Measurements from ENCODE around the gene ABCB4. TPM values are rescaled to one million over a fixed set of nuclear protein-coding genes. Genes with fewer than 3 reads are reported as not detected.

Gene ABCB4
- total RNA-seq, 1 donor from 2014 or later = 2.5 TPM

- Mint-ChIP-seq H3K9me3 (ENCODE audit: unreplicated experiment) (no peaks in the 10 kb centered on the region), H3K4me1 (ENCODE audit: low read depth, unreplicated experiment) (no peaks in the 10 kb centered on the region), H3K36me3 (ENCODE audit: unreplicated experiment) (no peaks in the 10 kb centered on the region), H3K27ac (ENCODE audit: unreplicated experiment) (no peak overlapping the region), H3K27me3 (ENCODE audit: unreplicated experiment) (no peaks in the 10 kb centered on the region), H3K4me3 (ENCODE audit: unreplicated experiment) (no peak overlapping the region)
- no peak for TF ChIP-seq CTCF (IDR thresholded peaks at IDR 0.05; ENCODE audit: partially characterized antibody, unreplicated experiment)
- DNase-seq = no peak
Observed at GRCh38 chr7:87370660-87371180, 104.8 kb downstream of the ABCB4 start.

GRCh38 chr7:87369216-87369615 lies 106.3 kb downstream of the ABCB4 start:
- DNase-seq = no peak
- H3K36me3 Mint-ChIP-seq (ENCODE audit: unreplicated experiment) = no peaks in the 10 kb centered on the region
- no peak for TF ChIP-seq CTCF (IDR thresholded peaks at IDR 0.05; ENCODE audit: partially characterized antibody, unreplicated experiment)
- H3K4me3 Mint-ChIP-seq (ENCODE audit: unreplicated experiment) = no peak overlapping the region
- no peak overlapping the region for H3K27ac Mint-ChIP-seq (ENCODE audit: unreplicated experiment)
- no peaks in the 10 kb centered on the region for H3K9me3 Mint-ChIP-seq (ENCODE audit: unreplicated experiment)
- no peaks in the 10 kb centered on the region for H3K4me1 Mint-ChIP-seq (ENCODE audit: low read depth, unreplicated experiment)
- no peaks in the 10 kb centered on the region for H3K27me3 Mint-ChIP-seq (ENCODE audit: unreplicated experiment)

- DNase-seq = no peak
- Mint-ChIP-seq H3K4me1 (ENCODE audit: low read depth, unreplicated experiment) (no peaks in the 10 kb centered on the region), H3K9me3 (ENCODE audit: unreplicated experiment) (no peaks in the 10 kb centered on the region), H3K36me3 (ENCODE audit: unreplicated experiment) (no peaks in the 10 kb centered on the region), H3K27me3 (ENCODE audit: unreplicated experiment) (no peaks in the 10 kb centered on the region), H3K27ac (ENCODE audit: unreplicated experiment) (no peak overlapping the region), H3K4me3 (ENCODE audit: unreplicated experiment) (no peak overlapping the region)
- TF ChIP-seq CTCF (IDR thresholded peaks at IDR 0.05; ENCODE audit: partially characterized antibody, unreplicated experiment) = no peak
Observed at GRCh38 chr7:87364246-87364645, 111.2 kb downstream of the ABCB4 start.

- DNase-seq = no peak
- H3K9me3 Mint-ChIP-seq (ENCODE audit: unreplicated experiment) = no peaks in the 10 kb centered on the region
- H3K4me1 Mint-ChIP-seq (ENCODE audit: low read depth, unreplicated experiment) = no peaks in the 10 kb centered on the region
- H3K27me3 Mint-ChIP-seq (ENCODE audit: unreplicated experiment) = no peaks in the 10 kb centered on the region
- H3K4me3 Mint-ChIP-seq (ENCODE audit: unreplicated experiment) = no peak overlapping the region
- no peaks in the 10 kb centered on the region for H3K36me3 Mint-ChIP-seq (ENCODE audit: unreplicated experiment)
- no peak overlapping the region for H3K27ac Mint-ChIP-seq (ENCODE audit: unreplicated experiment)
- TF ChIP-seq CTCF (IDR thresholded peaks at IDR 0.05; ENCODE audit: partially characterized antibody, unreplicated experiment) = no peak
Observed at GRCh38 chr7:87363342-87363741, 112.1 kb downstream of the ABCB4 start.

GRCh38 chr7:87361320-87361719 lies 114.2 kb downstream of the ABCB4 start:
- H3K4me3 Mint-ChIP-seq (ENCODE audit: unreplicated experiment) = no peak overlapping the region
- TF ChIP-seq CTCF (IDR thresholded peaks at IDR 0.05; ENCODE audit: partially characterized antibody, unreplicated experiment) = no peak
- no peak overlapping the region for H3K27ac Mint-ChIP-seq (ENCODE audit: unreplicated experiment)
- no peaks in the 10 kb centered on the region for H3K4me1 Mint-ChIP-seq (ENCODE audit: low read depth, unreplicated experiment)
- H3K27me3 Mint-ChIP-seq (ENCODE audit: unreplicated experiment) = no peaks in the 10 kb centered on the region
- H3K36me3 Mint-ChIP-seq (ENCODE audit: unreplicated experiment) = peaks cover 11% of the 10 kb centered on the region
- no peaks in the 10 kb centered on the region for H3K9me3 Mint-ChIP-seq (ENCODE audit: unreplicated experiment)
- DNase-seq = no peak

Data from glutamatergic neuron (in vitro differentiated cells).